Esophagus muscularis mucosa (tissue), 4 donors: Measurements from ENCODE around the gene POLH. TPM values are rescaled to one million over a fixed set of nuclear protein-coding genes. Genes with fewer than 3 reads are reported as not detected.

Experiments used
- DNase-seq: peaks from one replicate; pipeline ENCODE4 v3.0.0-alpha.2; 2017; ENCODE audit errors: extremely low spot score
- H3K27ac ChIP-seq, 4 donors: fragments of 200-600 bp; sonication (generic); replicated peaks in 1 of 4; 1 replicate in 3 of 4; 2 replicates in 1 of 4; pipeline ENCODE4 v1.5.1; 2016 to 2019; ENCODE audit warnings: mild to moderate bottlenecking in 1 of 4
- H3K27me3 ChIP-seq, 4 donors: fragments of 200-600 bp; sonication (generic); one replicate each; pipeline versions ENCODE4 v1.5.1 to v1.6.0; 2016 to 2019
- H3K36me3 ChIP-seq, 4 donors: fragments of 200-600 bp; sonication (generic); one replicate each; pipeline ENCODE4 v1.5.1; 2016 to 2019
- H3K4me1 ChIP-seq, 4 donors: fragments of 200-600 bp; sonication (generic); one replicate each; pipeline ENCODE4 v1.5.1; 2016 to 2019
- H3K4me3 ChIP-seq, 4 donors: fragments of 200-600 bp; sonication (generic); 1 replicate in 2 of 4; 2 replicates in 2 of 4; pipeline ENCODE4 v1.5.1; 2016 to 2019; ENCODE audit warnings: mild to moderate bottlenecking in 4 of 4, moderate library complexity in 1 of 4
- H3K9me3 ChIP-seq, 4 donors: fragments of 200-600 bp; sonication (generic); 1 replicate in 3 of 4; 2 replicates in 1 of 4; pipeline ENCODE4 v1.5.1; 2016 to 2019
- EP300 ChIP-seq: sonication (generic); formaldehyde crosslinking; IDR thresholded peaks from one replicate; pipeline ENCODE4 v1.6.1; 2017; ENCODE audit warnings: antibody characterized with exemption
- POLR2A ChIP-seq: fragments of 450-650 bp; IDR thresholded peaks from one replicate; pipeline ENCODE4 v1.6.1; 2017; ENCODE audit warnings: antibody characterized with exemption, moderate library complexity, mild to moderate bottlenecking, low read depth
- POLR2AphosphoS5 ChIP-seq, 2 donors: sonication (generic); formaldehyde crosslinking; IDR thresholded peaks; one replicate each; pipeline ENCODE4 v1.6.1; 2017; ENCODE audit warnings: antibody characterized with exemption in 2 of 2
- whole genome bisulfite sequencing: methylation state at CpG from one replicate; pipeline ENCODE4 v1.1.5; 2018; 5-methylcytosine and 5-hydroxymethylcytosine counted together
- intact Hi-C: fragments of 100-400 bp; cut with DNase I; formaldehyde crosslinking; loops from one replicate; pipeline ENCODE4 v1.15.1; 2023
- total RNA-seq, 4 donors: library from RNA; depleted of rRNA; stranded (reverse); fragments of >200 nt; gene quantifications; one replicate each; pipeline versions ENCODE4 v1.1.0 to v1.2.1, GENCODE V29; 2016
- TF ChIP-seq, protein P1 (sequence below), 3 experiments: fragments of 200-600 bp in 2 of 3; fragments of 450-650 bp in 1 of 3; sonication (generic) in 2 of 3; IDR thresholded peaks; one replicate each; pipeline ENCODE4 v1.5.1; 2017 to 2019; ENCODE audit warnings: antibody characterized with exemption in 3 of 3, mild to moderate bottlenecking in 2 of 3, moderate library complexity in 1 of 3

The POLH gene
- total RNA-seq, 4 donors from 2014 or later, result 6.1 to 9.6 (median 7.7) TPM

DNA sequence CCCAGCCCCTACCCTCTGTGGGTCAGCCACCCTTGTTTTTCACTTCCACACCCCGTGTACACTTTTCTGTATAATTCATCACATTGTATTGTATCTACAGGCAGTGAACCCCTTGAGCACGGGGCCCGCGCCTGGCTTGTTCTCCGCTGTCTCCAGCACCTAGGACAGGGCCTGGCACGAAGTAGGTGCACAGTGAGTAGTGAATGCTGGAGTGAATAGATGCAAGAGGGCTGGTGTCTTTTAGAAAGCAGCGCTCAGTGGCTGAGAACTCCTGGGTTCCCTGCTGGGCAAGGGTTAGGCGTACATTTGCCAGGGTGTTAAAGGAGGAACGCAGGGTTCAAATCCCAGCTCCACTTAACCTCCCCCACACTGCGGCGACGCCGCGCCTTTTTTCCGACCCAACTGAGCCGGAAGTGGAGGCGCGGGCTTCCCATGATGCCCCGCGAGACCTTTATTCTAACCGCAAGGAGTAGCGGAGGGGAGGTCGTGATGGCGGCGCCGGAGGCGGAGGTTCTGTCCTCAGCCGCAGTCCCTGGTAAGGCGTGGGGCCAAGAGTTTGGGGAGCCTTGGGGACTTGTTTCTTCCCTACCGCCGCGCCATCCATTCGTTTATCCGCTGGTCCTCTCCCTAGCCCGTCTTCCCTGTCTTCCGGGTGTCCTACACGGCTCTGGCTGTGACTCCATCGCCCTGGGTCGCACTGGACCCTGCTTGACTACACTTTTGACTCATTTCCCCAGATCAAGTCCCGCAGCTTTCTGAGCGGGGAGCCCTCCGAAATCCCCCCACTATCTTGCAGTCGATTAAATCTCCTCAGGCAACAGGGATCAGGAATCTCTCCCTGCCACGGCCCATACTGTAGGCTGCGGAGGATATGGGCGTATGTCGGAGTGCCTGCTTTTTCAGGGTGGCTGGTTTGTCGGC, 59.7 kb downstream of the POLH start, which contains the start of gene MAD2L1BP:
TSS of gene MAD2L1BP (plus strand) at position 454 of the 921 bp plus-strand sequence. CDS start at position 490, 36 bp downstream.
- Histone ChIP-seq H3K36me3 (peaks cover 10 to 36% (median 31%) of the 10 kb centered on the region in 4 donors), H3K27ac (peak within 1 kb of the TSS; percentile 86 to 92 (median 89)), H3K27me3 (no peaks in the 10 kb centered on the region), H3K4me3 (peak within 1 kb of the TSS; percentile 77 to 97 (median 87)), H3K9me3 (no peaks in the 10 kb centered on the region), H3K4me1 (peaks cover 39 to 50% (median 45%) of the 10 kb centered on the region in 4 donors)
- DNase-seq, result peak; percentile 94
- intact Hi-C loops, result no loop called here
- peak; percentile 15 for TF ChIP-seq POLR2A
- TF ChIP-seq POLR2AphosphoS5 (IDR thresholded peaks at IDR 0.05), result peak; percentile 93 to 96
- TF ChIP-seq, protein P1, sequence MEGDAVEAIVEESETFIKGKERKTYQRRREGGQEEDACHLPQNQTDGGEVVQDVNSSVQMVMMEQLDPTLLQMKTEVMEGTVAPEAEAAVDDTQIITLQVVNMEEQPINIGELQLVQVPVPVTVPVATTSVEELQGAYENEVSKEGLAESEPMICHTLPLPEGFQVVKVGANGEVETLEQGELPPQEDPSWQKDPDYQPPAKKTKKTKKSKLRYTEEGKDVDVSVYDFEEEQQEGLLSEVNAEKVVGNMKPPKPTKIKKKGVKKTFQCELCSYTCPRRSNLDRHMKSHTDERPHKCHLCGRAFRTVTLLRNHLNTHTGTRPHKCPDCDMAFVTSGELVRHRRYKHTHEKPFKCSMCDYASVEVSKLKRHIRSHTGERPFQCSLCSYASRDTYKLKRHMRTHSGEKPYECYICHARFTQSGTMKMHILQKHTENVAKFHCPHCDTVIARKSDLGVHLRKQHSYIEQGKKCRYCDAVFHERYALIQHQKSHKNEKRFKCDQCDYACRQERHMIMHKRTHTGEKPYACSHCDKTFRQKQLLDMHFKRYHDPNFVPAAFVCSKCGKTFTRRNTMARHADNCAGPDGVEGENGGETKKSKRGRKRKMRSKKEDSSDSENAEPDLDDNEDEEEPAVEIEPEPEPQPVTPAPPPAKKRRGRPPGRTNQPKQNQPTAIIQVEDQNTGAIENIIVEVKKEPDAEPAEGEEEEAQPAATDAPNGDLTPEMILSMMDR (IDR thresholded peaks at IDR 0.05), result no peak
- TF ChIP-seq EP300, result no peak
- WGBS, result 4% methylated on average over 34 of the region's 48 CpGs

- peaks cover 41 to 47% (median 45%) of the 10 kb centered on the region in 4 donors for H3K4me1 ChIP-seq
- intact Hi-C loops, result no loop called here
Observed at GRCh38 chr6:43636308-43636659, 60.3 kb downstream of the POLH start.

GRCh38 chr6:43639984-43640800, 64.2 kb downstream of the POLH start:
- TF ChIP-seq, protein P1 (IDR thresholded peaks at IDR 0.05), result no peak
- no peak for TF ChIP-seq POLR2AphosphoS5 (IDR thresholded peaks at IDR 0.05)
- no peak for TF ChIP-seq POLR2A
- no peak overlapping the region for H3K4me3 ChIP-seq
- intact Hi-C loops, result no loop called here
- no peaks in the 10 kb centered on the region for H3K9me3 ChIP-seq
- DNase-seq, result no peak
- peaks cover 39 to 51% (median 48%) of the 10 kb centered on the region in 4 donors for H3K4me1 ChIP-seq
- 88% methylated on average over 21 of the region's 21 CpGs for WGBS
- H3K27me3 ChIP-seq, result no peaks in the 10 kb centered on the region
- H3K36me3 ChIP-seq, result peaks cover 24 to 60% (median 52%) of the 10 kb centered on the region in 4 donors
- no peak overlapping the region for H3K27ac ChIP-seq

More at GRCh38 chr6:43636308-43636659, 60.3 kb downstream of the POLH start:
- WGBS, result 19% methylated on average over 7 of the region's 7 CpGs
- Histone ChIP-seq H3K9me3 (no peaks in the 10 kb centered on the region), H3K36me3 (peaks cover 16 to 42% (median 37%) of the 10 kb centered on the region in 4 donors), H3K27me3 (no peaks in the 10 kb centered on the region), H3K4me3 (peak overlapping the region; percentile 77 to 97 (median 87)), H3K27ac (peak overlapping the region; percentile 86 to 92 (median 89))
- TF ChIP-seq POLR2A (no peak), POLR2AphosphoS5 (IDR thresholded peaks at IDR 0.05) (no peak), EP300 (no peak)
- TF ChIP-seq, protein P1 (IDR thresholded peaks at IDR 0.05), result no peak
- no peak for DNase-seq

GRCh38 chr6:43644940-43645612, 69.1 kb downstream of the POLH start, which contains the start of gene RSPH9:
Gene RSPH9 (plus strand): TSS chr6:43645036. CDS start chr6:43645099, 63 bp downstream.
- Histone ChIP-seq H3K4me3 (peak within 1 kb of the TSS; percentile 58 to 63 (median 58)), H3K4me1 (peaks cover 13 to 21% (median 15%) of the 10 kb centered on the region in 4 donors), H3K36me3 (peaks cover 20 to 29% (median 27%) of the 10 kb centered on the region in 4 donors), H3K9me3 (no peaks in the 10 kb centered on the region), H3K27ac (peak within 1 kb of the TSS; percentile 42 to 65 (median 56)), H3K27me3 (no peaks in the 10 kb centered on the region)
- no peak for DNase-seq
- TF ChIP-seq, protein P1 (IDR thresholded peaks at IDR 0.05), result no peak
- TF ChIP-seq POLR2AphosphoS5 (IDR thresholded peaks at IDR 0.05) (no peak), EP300 (no peak), POLR2A (no peak)
- 6% methylated on average over 42 of the region's 52 CpGs for WGBS
- intact Hi-C loops, result no loop called here
